H1 (cell line): ENCODE results near the gene ZPR1. TPM values are rescaled to one million over a fixed set of nuclear protein-coding genes. Genes with fewer than 3 reads are reported as not detected.

Source experiments
- CBX5 ChIP-seq: fragments of 300-800, 300-1000 bp; sonication (generic); IDR thresholded peaks from 2 replicates; pipeline ENCODE4 v1.7.1; 2016; ENCODE audit warnings: antibody characterized with exemption, low read length, low read depth
- HDAC6 ChIP-seq: IDR thresholded peaks from one replicate; pipeline ENCODE4 v1.7.1; 2012; ENCODE audit warnings: low read depth, mild to moderate bottlenecking, inconsistent platforms, low read length, moderate library complexity
- TAF7 ChIP-seq: optimal IDR thresholded peaks from 2 replicates; pipeline ENCODE3; 2011; ENCODE audit warnings: low read depth, mild to moderate bottlenecking, inconsistent platforms, low read length, moderate library complexity, borderline replicate concordance
- YY1 ChIP-seq: IDR thresholded peaks from 2 replicates; pipeline ENCODE4 v1.6.1; 2011; ENCODE audit warnings: low read depth, mild to moderate bottlenecking, low read length
- polyA plus RNA-seq, 7 experiments: library from polyadenylated mRNA; depleted of rRNA in 3 of 7; stranded (reverse) in 5 of 7; unstranded in 2 of 7; fragments of >200 nt in 5 of 7; fragments of 200-250 nt in 2 of 7; gene quantifications; 1 replicate in 5 of 7; 2 replicates in 1 of 7; 4 replicates in 1 of 7; pipeline versions ENCODE4 v1.2.1 to v1.2.3, GENCODE V29; 2011 to 2013; ENCODE audit warnings: missing spikeins in 2 of 7, mixed read lengths in 2 of 7
- total RNA-seq: library from RNA; stranded (reverse); fragmentation: NEBNext Ultra II Directional; extraction: Animal tissue kit (Norgen Biotek cat#: 25700); gene quantifications from 2 replicates; pipeline ENCODE4 v1.2.1, GENCODE V29; 2021

The ZPR1 gene
- total and polyA plus RNA-seq, 2 of the 8 experiments (the other 6 are each of a cell fraction or from before 2014, with no cell fraction given): 36.7 to 70.5 TPM

- TF ChIP-seq YY1: no peak
- TF ChIP-seq TAF7: no peak
- no peak for TF ChIP-seq HDAC6
- TF ChIP-seq CBX5: no peak
Observed at GRCh38 chr11:116733969-116734508, 53.8 kb downstream of the ZPR1 start (continued).
